Erythroblast (primary cell): ENCODE measurements around the gene DDX23.

Experiments
- GATA1 ChIP-seq: IDR thresholded peaks from 2 replicates; pipeline ENCODE4 v1.6.1; 2011; ENCODE audit warnings: low read depth, mild to moderate bottlenecking, control low read depth, low read length, moderate library complexity
- POLR2A ChIP-seq: IDR thresholded peaks from 2 replicates; pipeline ENCODE4 v1.6.1; 2011; ENCODE audit warnings: mild to moderate bottlenecking, low read length

DNA sequence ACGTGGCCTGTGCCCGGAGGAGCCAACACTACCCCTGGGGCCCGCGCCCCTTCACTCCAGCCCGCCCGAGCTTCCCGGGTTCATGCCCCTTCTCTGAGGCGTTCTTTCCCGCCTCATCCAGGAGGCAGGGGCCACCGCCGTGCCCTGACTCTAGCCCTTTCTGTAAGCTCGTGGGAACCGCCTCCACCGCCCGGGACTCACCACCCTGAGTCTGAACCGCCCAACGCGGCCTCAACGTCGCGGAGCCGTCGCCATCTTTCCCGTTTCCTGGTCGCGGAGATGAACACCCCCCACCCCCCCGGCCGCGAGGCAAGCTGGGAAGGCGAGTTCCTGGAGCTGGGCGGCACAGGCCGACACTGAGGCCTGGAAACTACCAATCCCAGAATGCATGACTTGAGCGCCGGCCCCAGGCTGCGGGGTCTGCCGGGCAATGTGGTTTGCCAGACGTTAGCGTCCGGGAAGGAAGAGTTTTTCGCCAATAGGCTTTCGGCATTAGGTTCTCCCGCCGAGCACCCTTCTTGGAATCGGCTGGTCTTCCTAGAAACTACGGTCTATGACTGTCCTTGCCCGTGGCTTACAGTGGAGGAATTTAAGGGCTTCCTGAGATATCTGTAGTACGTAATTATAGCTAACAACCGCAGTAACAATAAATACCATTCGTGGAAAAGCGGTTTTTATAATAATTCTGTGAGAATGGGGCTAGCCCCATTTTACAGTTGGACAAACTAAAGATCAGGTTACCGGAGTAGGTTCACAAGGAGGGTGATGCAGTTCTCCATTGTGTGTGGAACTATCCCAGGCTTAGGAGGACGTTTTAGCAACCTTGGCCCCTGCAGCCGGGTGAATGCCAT lies at the start of gene DDX23:
- TF ChIP-seq POLR2A, result peak; percentile 84
- TF ChIP-seq GATA1, result no peak
